Mesenchymal stem cell (in vitro differentiated cells and primary cell): ENCODE measurements around the gene PLSCR2.

Source experiments
- DNase-seq: peaks from one replicate; pipeline ENCODE4 v3.0.0-alpha.2; 2013
- H2AFZ ChIP-seq: one replicate; pipeline ENCODE4 v1.6.1; 2013; ENCODE audit warnings: low read depth, mild to moderate bottlenecking, control low read depth, inconsistent platforms, low read length, moderate library complexity
- H2AK5ac ChIP-seq: 2 replicates; pipeline ENCODE4 v1.6.1; 2013; ENCODE audit warnings: low read length, moderate library complexity, mild to moderate bottlenecking, inconsistent platforms; ENCODE audit not compliant: severe bottlenecking
- H2BK120ac ChIP-seq: one replicate; pipeline ENCODE4 v1.6.1; 2013; ENCODE audit warnings: low read depth, mild to moderate bottlenecking, inconsistent platforms, low read length, moderate library complexity
- H2BK12ac ChIP-seq, 2 experiments: one replicate each; pipeline ENCODE4 v1.6.1; 2013; ENCODE audit warnings: inconsistent platforms in 2 of 2, low read length in 2 of 2, mild to moderate bottlenecking in 2 of 2, moderate library complexity in 2 of 2, control low read depth in 1 of 2
- H2BK15ac ChIP-seq: one replicate; pipeline ENCODE4 v1.6.1; 2013; ENCODE audit warnings: mild to moderate bottlenecking, low read depth, inconsistent platforms; ENCODE audit not compliant: poor library complexity, severe bottlenecking
- H2BK5ac ChIP-seq: 2 replicates; pipeline ENCODE4 v1.6.1; 2013; ENCODE audit warnings: low read depth, mild to moderate bottlenecking, low read length, control low read depth, inconsistent platforms; ENCODE audit not compliant: poor library complexity, severe bottlenecking
- H3K14ac ChIP-seq, 2 experiments: one replicate each; pipeline ENCODE4 v1.6.1; 2013; ENCODE audit warnings: inconsistent platforms in 2 of 2, low read length in 2 of 2, control low read depth in 1 of 2, mild to moderate bottlenecking in 1 of 2, moderate library complexity in 1 of 2
- H3K18ac ChIP-seq, 2 experiments: one replicate each; pipeline ENCODE4 v1.6.1; 2013; ENCODE audit warnings: inconsistent platforms in 2 of 2, low read length in 2 of 2, control low read depth in 1 of 2, low read depth in 1 of 2, mild to moderate bottlenecking in 1 of 2
- H3K23ac ChIP-seq, 2 experiments: one replicate each; pipeline ENCODE4 v1.6.1; 2013; ENCODE audit warnings: inconsistent platforms in 2 of 2, low read length in 2 of 2, mild to moderate bottlenecking in 2 of 2, moderate library complexity in 2 of 2, control low read depth in 1 of 2
- H3K27ac ChIP-seq: 2 replicates; pipeline ENCODE4 v1.5.1; 2013; ENCODE audit warnings: mild to moderate bottlenecking, moderate library complexity, low read length, control low read depth, inconsistent platforms; ENCODE audit not compliant: poor library complexity, severe bottlenecking
- H3K27me3 ChIP-seq, 2 experiments: 2 replicates each; pipeline versions ENCODE4 v1.6.1 to v1.7.0; 2013; ENCODE audit warnings: low read length in 2 of 2, mild to moderate bottlenecking in 2 of 2, moderate library complexity in 2 of 2, control low read depth in 1 of 2, inconsistent platforms in 1 of 2; ENCODE audit not compliant: control insufficient read depth in 1 of 2, insufficient read depth in 1 of 2
- H3K36me3 ChIP-seq, 2 experiments: 2 replicates each; pipeline versions ENCODE4 v1.6.1 to v1.7.0; 2013; ENCODE audit warnings: low read length in 2 of 2, control low read depth in 1 of 2, inconsistent platforms in 1 of 2, low read depth in 1 of 2, mild to moderate bottlenecking in 1 of 2; ENCODE audit not compliant: insufficient read depth in 2 of 2, control insufficient read depth in 1 of 2
- H3K4ac ChIP-seq, 2 experiments: one replicate each; pipeline ENCODE4 v1.6.1; 2013; ENCODE audit warnings: inconsistent platforms in 2 of 2, low read length in 2 of 2, mild to moderate bottlenecking in 2 of 2, moderate library complexity in 2 of 2, control low read depth in 1 of 2, low read depth in 1 of 2
- H3K4me1 ChIP-seq: 2 replicates; pipeline ENCODE4 v1.6.1; 2013; ENCODE audit warnings: low read depth, low read length, control low read depth; ENCODE audit not compliant: control insufficient read depth, insufficient read depth
- H3K4me2 ChIP-seq: 2 replicates; pipeline ENCODE4 v1.6.1; 2013; ENCODE audit warnings: low read length, mild to moderate bottlenecking, inconsistent platforms; ENCODE audit not compliant: poor library complexity, severe bottlenecking
- H3K4me3 ChIP-seq, 2 experiments: 2 replicates each; pipeline versions ENCODE4 v1.5.1 to v1.7.0; 2013; ENCODE audit warnings: low read length in 2 of 2, mild to moderate bottlenecking in 2 of 2, control low read depth in 1 of 2, low read depth in 1 of 2; ENCODE audit not compliant: insufficient read depth in 1 of 2
- H3K79me1 ChIP-seq: replicated peaks from 2 replicates; pipeline ENCODE4 v1.6.1; 2013; ENCODE audit warnings: mild to moderate bottlenecking, control low read depth, low read length, inconsistent platforms; ENCODE audit not compliant: poor library complexity, severe bottlenecking
- H3K9ac ChIP-seq: 2 replicates; pipeline ENCODE4 v1.7.0; 2013; ENCODE audit warnings: mild to moderate bottlenecking, low read length, moderate library complexity
- H3K9me3 ChIP-seq: 2 replicates; pipeline ENCODE4 v1.7.0; 2013; ENCODE audit warnings: mild to moderate bottlenecking, low read length; ENCODE audit not compliant: control insufficient read depth
- H4K8ac ChIP-seq: one replicate; pipeline ENCODE4 v1.6.1; 2013; ENCODE audit warnings: inconsistent platforms, mild to moderate bottlenecking, low read length, moderate library complexity
- H4K91ac ChIP-seq: one replicate; pipeline ENCODE4 v1.6.1; 2013; ENCODE audit warnings: mild to moderate bottlenecking, low read length, inconsistent platforms
- WGBS: methylation state at CpG from one replicate; pipeline ENCODE4 v1.1.7; 2013; ENCODE audit warnings: mixed read lengths; 5-methylcytosine and 5-hydroxymethylcytosine counted together

PLSCR2 gene

DNA sequence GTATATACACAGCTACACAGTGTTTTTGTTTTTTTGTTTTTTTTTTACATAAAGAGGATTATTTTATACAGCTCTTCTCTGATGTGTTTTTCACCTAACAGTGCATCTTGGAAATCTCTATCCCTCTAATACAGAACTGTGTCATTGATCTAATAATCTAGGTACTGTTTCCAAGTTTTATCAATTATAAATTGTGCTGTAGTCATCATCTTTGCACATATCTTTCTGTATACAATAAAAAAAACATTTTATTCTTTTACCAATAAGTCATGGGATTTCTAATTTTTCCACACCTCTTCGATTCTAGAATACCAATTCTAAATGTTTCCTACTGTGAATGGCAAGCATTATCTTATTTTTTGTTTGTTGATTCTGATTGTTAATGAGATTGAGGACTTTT is 1.7 kb upstream of the PLSCR2 start:
- H3K9ac ChIP-seq = no peak overlapping the region
- no peak overlapping the region for H3K4me2 ChIP-seq
- no peak overlapping the region for H2BK5ac ChIP-seq
- no peak overlapping the region for H3K18ac ChIP-seq
- no peak overlapping the region for H3K4ac ChIP-seq
- H2AFZ ChIP-seq = no peak overlapping the region
- H3K27ac ChIP-seq = no peak overlapping the region
- no peak overlapping the region for H4K8ac ChIP-seq
- no peak overlapping the region for H4K91ac ChIP-seq
- H3K4me1 ChIP-seq = peaks cover 4% of the 10 kb centered on the region
- H2BK120ac ChIP-seq = no peak overlapping the region
- H3K27me3 ChIP-seq = no peaks in the 10 kb centered on the region
- H3K9me3 ChIP-seq = no peaks in the 10 kb centered on the region
- H2AK5ac ChIP-seq = no peak overlapping the region
- no peaks in the 10 kb centered on the region for H3K36me3 ChIP-seq
- no peak for DNase-seq
- no peak overlapping the region for H2BK12ac ChIP-seq
- WGBS = no CpG with 5 or more reads among the region's 1 CpG
- H3K23ac ChIP-seq = no peak overlapping the region
- no peak overlapping the region for H3K4me3 ChIP-seq
- H2BK15ac ChIP-seq = no peak overlapping the region
- H3K14ac ChIP-seq = no peak overlapping the region
- H3K79me1 ChIP-seq = no peaks in the 10 kb centered on the region

DNA sequence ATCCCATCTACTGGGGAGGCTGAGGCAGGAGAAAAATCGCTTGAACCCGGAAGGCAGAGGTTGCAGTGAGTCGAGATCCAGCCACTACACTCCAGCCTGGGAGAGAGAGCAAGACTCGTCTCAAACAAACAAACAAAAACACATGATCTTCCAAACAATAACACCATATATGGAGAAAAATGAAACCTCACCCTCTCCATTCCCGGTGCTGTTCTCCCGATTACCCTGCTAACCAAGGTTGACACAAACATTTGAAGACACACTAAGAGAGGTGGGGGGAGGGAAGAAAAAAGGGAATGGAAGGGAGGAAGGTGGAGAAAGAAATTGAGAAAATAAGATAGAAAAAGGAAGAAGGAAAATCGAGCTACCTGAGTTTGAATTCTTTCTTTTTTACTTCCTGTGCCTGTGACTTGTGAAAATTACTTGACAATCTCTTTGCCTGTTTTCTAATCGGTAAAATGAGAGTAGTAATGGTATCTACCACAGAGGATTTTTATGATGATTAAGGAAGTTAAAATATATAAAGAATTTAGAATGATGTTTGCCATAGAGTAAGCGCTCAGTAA is 1.1 kb upstream of the PLSCR2 start:
- Histone ChIP-seq H3K4me1 (peaks cover 4% of the 10 kb centered on the region), H4K91ac (no peak overlapping the region), H3K23ac (no peak overlapping the region), H3K27ac (no peak overlapping the region), H3K14ac (no peak overlapping the region), H2BK120ac (no peak overlapping the region), H4K8ac (no peak overlapping the region), H3K4ac (no peak overlapping the region), H3K79me1 (no peaks in the 10 kb centered on the region), H2BK15ac (no peak overlapping the region), H3K27me3 (no peaks in the 10 kb centered on the region), H2AFZ (no peak overlapping the region), H3K9ac (no peak overlapping the region), H3K36me3 (no peaks in the 10 kb centered on the region), H2AK5ac (no peak overlapping the region), H2BK12ac (no peak overlapping the region), H3K18ac (no peak overlapping the region), H2BK5ac (no peak overlapping the region), H3K4me2 (no peak overlapping the region), H3K9me3 (no peaks in the 10 kb centered on the region), H3K4me3 (no peak overlapping the region)
- no peak for DNase-seq
- WGBS = 80% methylated on average over 7 of the region's 9 CpGs

DNA sequence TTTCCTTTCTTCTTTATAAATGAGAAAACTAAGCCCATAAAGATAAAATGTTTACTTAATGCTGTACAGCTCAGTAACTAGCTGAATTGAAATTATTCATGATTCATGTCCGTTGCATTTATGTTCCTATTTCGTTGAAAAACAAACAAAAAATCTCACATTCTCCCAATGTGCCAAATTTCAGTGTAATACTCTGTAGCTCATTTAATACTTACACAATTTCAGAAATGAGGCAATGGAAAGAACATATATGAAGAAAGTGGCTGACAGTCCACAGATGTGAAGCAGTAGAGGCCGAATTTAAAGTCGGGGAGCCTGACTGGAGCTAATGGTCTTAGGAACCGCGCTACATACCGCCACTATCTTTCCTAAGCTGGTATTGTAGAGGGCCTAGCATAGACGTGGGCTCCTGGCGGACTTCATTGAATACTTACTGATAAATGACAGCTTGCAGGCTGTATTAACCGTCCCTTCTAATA is 651 bp downstream of the PLSCR2 start:
- Histone ChIP-seq H3K27me3 (no peaks in the 10 kb centered on the region), H3K9ac (no peak overlapping the region), H2BK15ac (no peak overlapping the region), H2AFZ (no peak overlapping the region), H3K27ac (no peak overlapping the region), H3K18ac (peak overlapping the region in 1 of 2 experiments; percentile 7), H3K4me2 (no peak overlapping the region), H4K91ac (no peak overlapping the region), H3K79me1 (no peaks in the 10 kb centered on the region), H3K23ac (no peak overlapping the region), H2BK5ac (no peak overlapping the region), H3K9me3 (no peaks in the 10 kb centered on the region), H2BK120ac (no peak overlapping the region), H3K4me1 (peaks cover 4% of the 10 kb centered on the region), H3K4ac (no peak overlapping the region), H3K14ac (no peak overlapping the region), H3K36me3 (no peaks in the 10 kb centered on the region), H3K4me3 (no peak overlapping the region), H4K8ac (no peak overlapping the region), H2BK12ac (no peak overlapping the region), H2AK5ac (no peak overlapping the region)
- 98% methylated on average over 10 of the region's 10 CpGs for WGBS
- no peak for DNase-seq

DNA sequence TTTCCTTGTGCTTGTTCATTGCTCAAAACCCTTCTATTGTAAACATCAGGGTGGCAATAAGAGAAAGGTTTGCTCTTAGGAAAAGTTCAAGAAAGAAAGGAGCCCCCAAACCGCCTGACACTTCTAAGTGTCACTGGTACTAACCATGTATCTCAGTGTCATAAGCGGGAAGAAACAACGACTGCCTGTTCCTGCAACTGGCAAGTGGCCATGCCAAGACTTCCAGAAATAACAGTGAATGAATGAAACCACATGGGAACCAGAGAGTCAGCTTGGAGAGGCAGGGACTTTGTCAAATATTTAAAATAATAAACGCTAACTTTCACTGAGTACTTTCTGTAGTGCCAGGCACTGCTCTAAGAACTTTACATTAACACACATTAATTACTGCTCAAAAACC is 1.1 kb downstream of the PLSCR2 start:
- no peaks in the 10 kb centered on the region for H3K27me3 ChIP-seq
- H3K4ac ChIP-seq = no peak overlapping the region
- H3K4me2 ChIP-seq = no peak overlapping the region
- H3K27ac ChIP-seq = no peak overlapping the region
- H4K8ac ChIP-seq = no peak overlapping the region
- H3K36me3 ChIP-seq = no peaks in the 10 kb centered on the region
- H3K23ac ChIP-seq = no peak overlapping the region
- no peak overlapping the region for H2AFZ ChIP-seq
- H3K79me1 ChIP-seq = no peaks in the 10 kb centered on the region
- H2BK5ac ChIP-seq = no peak overlapping the region
- H3K4me1 ChIP-seq = peaks cover 4% of the 10 kb centered on the region
- 77% methylated on average over 4 of the region's 4 CpGs for WGBS
- no peak overlapping the region for H2AK5ac ChIP-seq
- H3K4me3 ChIP-seq = no peak overlapping the region
- no peak overlapping the region for H3K14ac ChIP-seq
- no peak overlapping the region for H3K9ac ChIP-seq
- H3K9me3 ChIP-seq = no peaks in the 10 kb centered on the region
- no peak overlapping the region for H2BK12ac ChIP-seq
- H2BK120ac ChIP-seq = no peak overlapping the region
- DNase-seq = no peak
- H3K18ac ChIP-seq = no peak overlapping the region
- H4K91ac ChIP-seq = no peak overlapping the region
- no peak overlapping the region for H2BK15ac ChIP-seq
